Adipocyte (in vitro differentiated cells): Measurements from ENCODE around the gene WDR75.

Source experiments
- DNase-seq: peaks from one replicate; pipeline ENCODE4 v3.0.0-alpha.2; 2015; ENCODE audit warnings: low read depth
- H3K27me3 ChIP-seq: replicated peaks from 2 replicates; pipeline ENCODE4 v1.7.0; 2013; ENCODE audit warnings: mild to moderate bottlenecking, low read length, moderate library complexity; ENCODE audit not compliant: control insufficient read depth, insufficient read depth
- H3K36me3 ChIP-seq: 2 replicates; pipeline ENCODE4 v1.7.0; 2013; ENCODE audit warnings: low read length, mild to moderate bottlenecking, moderate library complexity; ENCODE audit not compliant: control insufficient read depth, insufficient read depth, severe bottlenecking
- H3K4me1 ChIP-seq: 2 replicates; pipeline ENCODE4 v1.7.0; 2013; ENCODE audit warnings: mild to moderate bottlenecking, low read length, moderate library complexity; ENCODE audit not compliant: control insufficient read depth, insufficient read depth
- H3K4me3 ChIP-seq: 2 replicates; pipeline ENCODE4 v1.7.0; 2013; ENCODE audit warnings: mild to moderate bottlenecking, low read length, moderate library complexity
- H3K9ac ChIP-seq: 2 replicates; pipeline ENCODE4 v1.7.0; 2013; ENCODE audit warnings: mild to moderate bottlenecking, low read length, moderate library complexity
- H3K9me3 ChIP-seq: 2 replicates; pipeline ENCODE4 v1.7.0; 2013; ENCODE audit warnings: mild to moderate bottlenecking, low read length, moderate library complexity; ENCODE audit not compliant: control insufficient read depth

The WDR75 gene

DNA sequence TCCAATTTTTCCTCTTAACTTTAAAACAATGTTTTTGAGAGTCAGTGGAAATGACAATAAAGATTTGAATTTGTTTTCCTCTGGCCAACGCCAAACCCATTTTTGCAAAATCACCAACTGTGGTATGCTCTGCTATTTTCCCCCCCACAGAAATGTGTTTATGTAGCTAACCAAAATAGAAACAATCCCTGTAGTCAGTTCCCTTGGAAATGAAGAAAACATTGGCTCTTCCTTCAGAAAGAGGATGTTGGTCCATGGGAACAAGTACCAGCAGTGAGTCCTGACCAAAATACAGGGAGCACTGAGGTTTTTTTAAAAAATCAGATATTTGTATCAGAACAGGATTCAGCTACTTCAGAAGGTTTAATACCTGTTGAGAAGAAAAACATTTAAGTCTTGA is 74.0 kb downstream of the WDR75 start:
- Histone ChIP-seq H3K9ac (peak overlapping the region; percentile 12), H3K4me3 (no peak overlapping the region), H3K9me3 (no peaks in the 10 kb centered on the region), H3K27me3 (no peaks in the 10 kb centered on the region), H3K36me3 (no peaks in the 10 kb centered on the region), H3K4me1 (peaks cover 28% of the 10 kb centered on the region)
- DNase-seq: peak; percentile 24

DNA sequence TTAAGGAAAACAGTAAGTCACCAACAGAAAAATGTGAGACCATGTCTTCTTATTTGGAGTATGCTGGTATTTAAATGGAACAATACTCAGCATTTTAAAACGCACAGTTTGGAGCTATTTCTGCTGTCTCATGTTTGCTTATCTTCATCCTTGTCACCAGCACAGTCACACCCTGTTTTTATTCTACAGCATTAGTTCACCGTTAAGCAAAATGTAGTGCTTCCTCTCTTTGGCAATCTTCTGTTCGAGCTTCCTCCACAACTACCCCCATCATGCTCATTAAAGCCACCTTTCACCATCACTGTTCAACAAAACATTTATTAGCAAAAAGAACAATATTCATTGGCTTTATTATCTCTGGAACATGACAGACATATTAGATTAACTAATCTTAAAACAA is 75.3 kb downstream of the WDR75 start:
- Histone ChIP-seq H3K4me3 (no peak overlapping the region), H3K9ac (no peak overlapping the region), H3K36me3 (no peaks in the 10 kb centered on the region), H3K9me3 (no peaks in the 10 kb centered on the region), H3K27me3 (no peaks in the 10 kb centered on the region), H3K4me1 (peaks cover 27% of the 10 kb centered on the region)
- DNase-seq: no peak

DNA sequence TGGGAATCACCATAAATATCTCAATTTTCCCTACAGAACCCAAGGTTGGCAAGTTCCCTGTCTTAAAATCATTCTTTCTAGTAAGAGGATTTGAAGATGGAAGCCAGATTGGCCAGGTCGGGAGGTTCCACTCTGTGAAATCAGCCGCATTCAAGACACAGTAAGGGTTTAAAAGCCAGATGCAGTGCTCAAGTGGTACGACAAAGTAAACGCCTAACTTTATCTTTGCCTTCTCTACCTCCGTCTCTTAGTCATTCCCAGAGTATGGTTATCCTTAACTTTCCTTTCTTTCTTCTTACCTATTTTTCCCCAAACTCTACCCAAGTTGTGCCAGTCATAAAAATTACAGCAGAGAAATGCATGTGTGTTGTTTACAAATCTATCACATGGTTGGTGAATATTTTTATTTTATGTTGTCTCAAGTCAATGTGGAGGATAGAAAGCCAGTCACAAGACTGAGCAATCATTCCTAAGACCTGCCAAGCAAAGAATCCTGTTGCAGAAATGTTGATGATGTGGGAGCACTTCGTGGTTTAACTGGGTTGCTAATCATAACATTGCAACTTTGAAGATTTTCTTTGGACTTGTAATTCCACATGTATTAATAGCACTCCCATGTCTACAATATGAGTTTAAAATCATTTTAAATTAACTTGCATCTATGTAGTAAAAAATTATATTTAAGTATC is 76.7 kb downstream of the WDR75 start:
- H3K4me3 ChIP-seq: no peak overlapping the region
- peak; percentile 35 for DNase-seq
- H3K9ac ChIP-seq: no peak overlapping the region
- no peaks in the 10 kb centered on the region for H3K9me3 ChIP-seq
- no peaks in the 10 kb centered on the region for H3K36me3 ChIP-seq
- peaks cover 38% of the 10 kb centered on the region for H3K4me1 ChIP-seq
- no peaks in the 10 kb centered on the region for H3K27me3 ChIP-seq

DNA sequence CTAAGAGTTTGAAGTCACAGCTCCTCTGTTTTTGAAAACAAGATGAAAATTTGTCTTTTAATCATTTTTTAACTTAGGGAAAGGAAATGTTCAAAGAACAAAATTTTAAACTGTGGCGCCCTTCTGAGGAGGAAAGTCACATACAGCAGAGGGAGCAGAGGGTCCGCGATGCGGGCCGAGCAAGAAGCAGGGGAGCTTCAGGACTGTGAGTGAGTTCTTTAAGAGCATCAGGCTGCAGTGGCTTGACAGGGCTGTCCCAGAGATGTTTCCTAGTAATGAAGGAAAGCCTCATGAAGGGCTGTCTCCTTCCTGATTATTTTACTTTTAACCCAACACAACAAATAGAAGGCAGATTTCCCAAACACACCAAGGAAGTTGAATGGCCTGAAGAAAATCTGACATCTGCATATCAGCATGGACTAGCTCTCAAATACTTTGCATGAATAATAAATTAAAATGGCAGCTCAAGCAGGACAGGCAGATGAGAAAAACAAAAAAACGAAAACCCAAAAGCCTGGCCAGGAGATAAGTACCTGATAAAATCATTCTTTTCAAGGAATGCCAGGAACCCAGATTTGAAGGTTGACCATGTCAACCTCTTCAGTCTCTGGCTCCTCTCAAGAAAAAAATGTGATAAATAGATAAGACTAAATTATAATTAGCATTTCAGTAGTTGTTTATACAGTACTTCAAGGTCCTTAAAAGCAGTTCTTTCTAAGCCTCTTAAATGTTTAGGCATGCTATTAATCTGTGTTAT is 78.5 kb downstream of the WDR75 start:
- no peaks in the 10 kb centered on the region for H3K27me3 ChIP-seq
- no peak overlapping the region for H3K9ac ChIP-seq
- H3K4me3 ChIP-seq: no peak overlapping the region
- no peak for DNase-seq
- H3K9me3 ChIP-seq: no peaks in the 10 kb centered on the region
- H3K36me3 ChIP-seq: no peaks in the 10 kb centered on the region
- peaks cover 36% of the 10 kb centered on the region for H3K4me1 ChIP-seq

DNA sequence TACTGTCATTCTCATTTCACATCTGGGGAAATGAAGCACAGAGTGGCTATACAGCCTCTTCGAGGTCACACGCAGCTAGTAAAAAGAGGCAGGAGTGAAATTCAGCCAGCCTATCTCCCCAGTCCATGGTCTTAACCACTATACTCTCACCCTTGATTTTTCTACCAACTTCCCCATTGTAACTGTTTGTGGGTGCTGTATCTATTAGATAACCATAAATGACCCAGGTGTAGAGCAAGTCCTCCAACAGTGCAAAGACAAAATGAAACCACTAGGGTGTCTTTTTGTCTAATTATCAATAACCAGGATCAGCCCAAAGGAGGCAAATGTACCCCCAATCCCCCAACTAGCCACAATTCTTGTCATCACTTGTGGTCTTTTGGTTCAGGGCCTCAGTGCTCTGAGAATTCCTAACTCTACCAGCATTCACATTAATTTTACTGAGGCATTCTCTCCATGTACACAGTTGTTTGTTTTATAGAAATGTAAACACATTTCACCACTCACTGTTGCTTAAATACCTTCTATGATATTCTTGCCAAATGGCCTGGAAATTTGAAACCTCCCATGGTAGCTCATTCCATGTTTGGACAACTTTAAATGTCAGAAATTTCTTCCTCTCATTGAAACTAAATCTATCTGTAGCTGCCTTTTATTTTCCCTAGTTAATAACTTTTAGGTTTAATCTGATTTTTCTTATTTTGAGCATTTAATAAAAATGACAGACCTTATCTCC is 80.6 kb downstream of the WDR75 start:
- Histone ChIP-seq H3K27me3 (no peaks in the 10 kb centered on the region), H3K9ac (peak overlapping the region; percentile 48), H3K4me3 (peak overlapping the region; percentile 11), H3K4me1 (peaks cover 35% of the 10 kb centered on the region), H3K36me3 (no peaks in the 10 kb centered on the region), H3K9me3 (no peaks in the 10 kb centered on the region)
- peak; percentile 84 for DNase-seq

DNA sequence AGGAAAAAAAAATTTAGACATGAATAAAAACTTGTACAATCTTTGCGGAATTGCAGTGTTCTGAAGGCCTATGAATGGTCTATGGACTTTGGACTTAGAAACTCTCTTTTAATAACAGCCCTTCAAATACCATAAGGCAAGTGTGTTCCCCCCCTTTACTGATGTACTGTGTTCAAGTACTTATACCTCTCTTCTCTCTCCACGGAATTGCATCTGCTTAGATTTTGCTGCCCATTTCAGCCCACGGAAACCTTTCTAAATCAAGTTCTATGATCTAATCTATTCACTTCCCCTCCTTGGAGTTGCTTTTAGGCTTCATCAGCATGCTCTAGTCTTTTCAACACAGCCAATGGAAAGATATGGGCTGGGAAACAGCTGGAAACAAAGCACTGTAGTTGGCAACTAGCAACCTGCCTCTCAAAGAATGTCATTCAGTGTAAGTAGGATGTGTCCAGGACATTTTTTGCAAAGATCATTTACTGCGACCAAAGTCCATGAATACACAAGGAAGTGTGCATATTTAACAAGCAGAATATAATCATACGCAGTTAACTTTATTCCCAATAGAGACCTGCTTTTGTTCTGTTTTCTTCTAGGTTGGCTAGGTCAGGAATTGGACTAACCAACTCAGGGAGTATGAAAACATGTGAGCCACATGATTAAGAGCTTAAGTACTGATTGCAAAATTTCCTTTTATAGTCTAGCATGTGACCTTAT is 81.3 kb downstream of the WDR75 start:
- H3K9ac ChIP-seq: peak overlapping the region; percentile 48
- H3K9me3 ChIP-seq: no peaks in the 10 kb centered on the region
- H3K36me3 ChIP-seq: no peaks in the 10 kb centered on the region
- peak; percentile 31 for DNase-seq
- H3K4me1 ChIP-seq: peaks cover 42% of the 10 kb centered on the region
- no peaks in the 10 kb centered on the region for H3K27me3 ChIP-seq
- peak overlapping the region; percentile 11 for H3K4me3 ChIP-seq

DNA sequence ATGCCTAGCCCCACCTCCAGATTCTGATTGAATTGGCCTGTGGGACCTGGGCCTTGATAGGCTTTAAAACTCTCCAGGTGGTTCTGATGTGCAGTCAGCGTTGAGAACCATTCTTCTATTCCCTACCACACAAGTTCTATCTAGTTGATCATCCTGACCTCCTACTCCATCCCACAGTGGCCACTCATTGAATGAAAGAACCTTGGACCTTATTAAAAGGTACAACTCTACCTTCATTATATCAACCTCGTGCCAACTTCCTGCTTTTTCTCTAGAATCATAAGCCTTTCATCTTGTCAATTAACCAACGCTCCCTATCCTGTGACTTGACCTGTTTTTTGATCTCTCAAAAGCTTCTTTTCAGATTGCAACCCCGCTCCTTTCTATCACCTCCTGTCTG is 83.5 kb downstream of the WDR75 start:
- Histone ChIP-seq H3K27me3 (no peaks in the 10 kb centered on the region), H3K4me1 (peaks cover 42% of the 10 kb centered on the region), H3K4me3 (no peak overlapping the region), H3K36me3 (no peaks in the 10 kb centered on the region), H3K9me3 (no peaks in the 10 kb centered on the region), H3K9ac (no peak overlapping the region)
- no peak for DNase-seq
